Fibroblast of mammary gland (primary cell): Measurements from ENCODE around the gene CAMK1D.

Experiments used
- DNase-seq: peaks from one replicate; pipeline ENCODE4 v3.0.0-alpha.2; 2010; ENCODE audit warnings: low read depth
- H3K4me3 ChIP-seq: 2 replicates; pipeline ENCODE4 v1.5.1; 2011; ENCODE audit warnings: low read depth, mild to moderate bottlenecking, low read length, moderate library complexity; ENCODE audit not compliant: control insufficient read depth
- TF ChIP-seq, protein P1 (sequence below): conservative IDR thresholded peaks from 2 replicates; pipeline ENCODE4 v1.5.1; 2011; ENCODE audit warnings: low read depth, low read length, inconsistent platforms; ENCODE audit not compliant: control insufficient read depth, insufficient read depth

CAMK1D gene

DNA sequence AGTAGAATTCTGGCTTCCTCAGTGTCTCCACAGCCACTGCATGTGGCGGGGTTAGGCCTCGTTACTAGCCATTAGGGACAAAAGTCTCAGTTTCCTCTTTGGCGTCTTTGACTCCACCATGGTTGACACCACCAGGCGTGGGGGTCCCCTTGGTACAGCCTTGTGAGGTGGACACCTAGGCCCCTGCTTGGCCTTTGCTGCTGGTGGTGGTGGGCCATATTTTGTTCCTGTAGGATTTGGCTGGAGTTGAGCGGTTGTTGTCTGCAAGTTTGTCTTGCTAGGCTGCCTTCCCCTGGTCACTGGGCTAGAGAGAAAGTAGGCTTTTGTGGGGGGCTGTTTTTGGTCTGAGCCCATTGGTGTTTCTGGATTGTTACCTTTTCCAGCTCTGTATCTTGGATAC lies 272.7 kb downstream of the CAMK1D start:
- TF ChIP-seq, protein P1, sequence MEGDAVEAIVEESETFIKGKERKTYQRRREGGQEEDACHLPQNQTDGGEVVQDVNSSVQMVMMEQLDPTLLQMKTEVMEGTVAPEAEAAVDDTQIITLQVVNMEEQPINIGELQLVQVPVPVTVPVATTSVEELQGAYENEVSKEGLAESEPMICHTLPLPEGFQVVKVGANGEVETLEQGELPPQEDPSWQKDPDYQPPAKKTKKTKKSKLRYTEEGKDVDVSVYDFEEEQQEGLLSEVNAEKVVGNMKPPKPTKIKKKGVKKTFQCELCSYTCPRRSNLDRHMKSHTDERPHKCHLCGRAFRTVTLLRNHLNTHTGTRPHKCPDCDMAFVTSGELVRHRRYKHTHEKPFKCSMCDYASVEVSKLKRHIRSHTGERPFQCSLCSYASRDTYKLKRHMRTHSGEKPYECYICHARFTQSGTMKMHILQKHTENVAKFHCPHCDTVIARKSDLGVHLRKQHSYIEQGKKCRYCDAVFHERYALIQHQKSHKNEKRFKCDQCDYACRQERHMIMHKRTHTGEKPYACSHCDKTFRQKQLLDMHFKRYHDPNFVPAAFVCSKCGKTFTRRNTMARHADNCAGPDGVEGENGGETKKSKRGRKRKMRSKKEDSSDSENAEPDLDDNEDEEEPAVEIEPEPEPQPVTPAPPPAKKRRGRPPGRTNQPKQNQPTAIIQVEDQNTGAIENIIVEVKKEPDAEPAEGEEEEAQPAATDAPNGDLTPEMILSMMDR = no peak
- no peak for DNase-seq
- no peak overlapping the region for H3K4me3 ChIP-seq

DNA sequence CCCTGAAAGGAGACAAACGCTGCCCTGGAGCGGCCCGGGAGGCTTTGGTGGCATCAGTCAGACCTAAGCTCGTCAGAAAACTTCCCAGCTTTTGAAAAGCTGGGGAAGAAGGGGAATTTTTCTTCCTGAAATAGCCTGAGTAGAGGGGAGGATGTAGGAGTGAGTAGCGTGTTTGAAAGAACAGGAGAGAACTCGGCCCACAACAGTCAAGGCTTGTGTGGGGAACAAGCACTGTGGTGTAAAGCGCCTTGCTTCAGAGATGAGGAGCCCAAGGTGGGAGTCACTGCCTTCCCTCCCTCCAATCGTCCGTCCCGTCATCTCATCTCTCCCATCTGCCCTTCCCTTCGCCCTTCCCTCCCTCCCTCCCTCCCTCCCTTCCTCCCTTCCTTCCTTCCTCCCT lies 273.3 kb downstream of the CAMK1D start:
- TF ChIP-seq, protein P1 = no peak
- no peak overlapping the region for H3K4me3 ChIP-seq
- DNase-seq = no peak

DNA sequence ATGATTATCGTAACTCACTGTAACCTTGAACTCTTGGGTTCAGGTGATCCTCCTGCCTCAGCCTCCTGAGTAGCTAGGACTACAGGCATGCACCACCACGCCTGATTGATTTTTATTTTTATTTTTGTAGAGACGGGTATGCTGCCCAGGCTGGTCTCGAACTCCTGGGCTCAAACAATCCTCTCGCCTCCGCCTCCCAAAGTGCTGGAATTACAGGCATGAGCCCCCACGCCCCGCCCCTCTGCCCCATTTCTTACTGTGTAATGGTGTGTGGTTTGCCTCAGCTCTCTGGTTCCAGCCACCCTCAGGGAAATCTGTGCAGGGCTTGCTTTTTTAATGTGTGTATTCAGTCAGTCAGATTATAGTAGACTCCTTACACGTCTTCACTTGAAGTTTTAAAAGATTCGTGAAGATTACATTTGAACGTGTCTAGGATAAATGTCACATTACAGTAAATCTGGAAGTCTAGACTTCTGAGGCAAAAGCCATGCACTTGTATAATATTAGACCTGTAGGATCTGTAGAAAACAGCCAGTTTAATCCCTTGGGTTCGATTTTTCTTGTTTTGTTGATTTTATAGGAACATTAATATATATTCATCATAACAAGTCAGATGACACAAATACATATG lies 276.2 kb downstream of the CAMK1D start:
- TF ChIP-seq, protein P1 = no peak
- H3K4me3 ChIP-seq = no peak overlapping the region
- no peak for DNase-seq

DNA sequence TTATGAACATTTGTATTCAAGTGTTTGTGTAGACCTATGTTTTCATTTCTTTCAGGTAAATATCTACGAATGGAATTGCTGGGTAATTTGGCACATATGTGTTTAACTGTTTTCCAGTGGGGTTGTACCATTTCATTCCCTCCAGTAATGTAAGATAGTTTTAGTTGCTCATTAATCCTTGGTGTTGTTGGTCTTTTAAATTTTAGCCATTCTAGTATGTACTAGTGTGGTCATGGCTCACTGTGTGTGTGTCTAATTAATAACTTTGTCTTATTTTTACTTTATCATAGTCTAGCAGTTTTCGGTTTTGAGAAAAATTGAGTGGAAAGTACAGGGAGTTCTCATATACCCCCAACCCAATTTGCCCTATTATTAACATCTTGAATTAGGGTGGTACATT lies 278.8 kb downstream of the CAMK1D start:
- H3K4me3 ChIP-seq = no peak overlapping the region
- TF ChIP-seq, protein P1 = no peak
- DNase-seq = no peak

DNA sequence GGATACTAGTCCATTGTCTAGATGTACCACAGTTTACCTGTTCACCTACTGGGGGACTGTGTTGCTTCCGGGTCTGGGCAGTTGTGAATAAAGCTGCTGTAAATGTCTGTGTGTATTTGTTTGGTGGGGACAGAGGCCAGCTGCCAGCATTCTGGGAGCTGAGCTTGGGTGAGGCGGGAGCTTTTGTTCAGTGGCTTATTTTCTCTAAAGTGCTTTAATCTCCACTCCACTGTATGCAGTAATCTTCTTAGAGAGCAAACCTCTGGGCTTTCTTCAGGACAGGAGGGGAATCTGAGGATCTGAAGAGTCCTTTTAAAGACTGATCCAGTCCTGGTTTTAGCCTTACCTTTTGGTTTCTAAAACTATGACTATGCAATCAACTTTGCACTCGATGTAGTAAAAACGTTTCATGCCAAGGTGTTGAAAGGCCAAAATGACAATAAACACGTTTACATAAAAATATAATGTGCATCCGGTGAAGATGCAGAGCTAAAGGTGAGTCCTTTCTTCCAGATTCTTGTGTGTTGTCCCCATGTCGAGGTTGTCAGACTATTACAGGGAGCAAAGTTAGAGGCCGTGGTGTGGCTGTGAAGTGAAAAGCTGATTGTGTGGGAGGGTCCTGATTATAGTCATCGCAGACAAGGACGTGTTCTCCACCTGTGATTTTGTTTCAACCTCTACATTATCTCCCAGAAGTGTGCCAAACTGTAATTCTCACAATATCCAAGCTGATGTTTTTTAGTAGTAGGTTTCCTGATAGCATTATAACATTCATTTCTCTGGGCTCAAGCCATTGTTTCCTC lies 279.8 kb downstream of the CAMK1D start:
- TF ChIP-seq, protein P1 = no peak
- DNase-seq = no peak
- no peak overlapping the region for H3K4me3 ChIP-seq

DNA sequence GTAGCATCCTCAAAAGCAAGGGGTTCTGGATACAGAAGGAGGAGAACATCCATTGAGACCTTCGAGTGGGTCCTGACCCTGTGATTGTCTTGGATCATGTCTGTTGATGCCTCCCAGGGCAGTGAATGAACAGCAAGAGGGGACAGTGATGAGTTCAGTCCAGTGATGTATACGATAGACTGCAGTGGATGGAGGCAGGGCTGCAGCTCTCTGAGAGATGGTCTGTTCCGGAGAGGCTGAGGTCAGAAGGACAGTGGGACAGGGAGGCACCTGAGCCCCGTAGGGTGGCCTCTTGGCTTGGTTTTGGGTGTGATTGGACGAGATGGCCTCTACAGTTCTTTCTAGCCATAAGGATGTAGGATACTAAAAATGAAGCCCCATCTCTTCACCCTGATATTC lies 280.4 kb downstream of the CAMK1D start:
- TF ChIP-seq, protein P1 = no peak
- DNase-seq = no peak
- H3K4me3 ChIP-seq = no peak overlapping the region
